ENCODE results near the gene CDH11. TPM values are rescaled to one million over a fixed set of nuclear protein-coding genes. Genes with fewer than 3 reads are reported as not detected.

CDH11 gene
- total and polyA plus RNA-seq, 10 of the 15 experiments (the other 5 are each of a cell fraction or from before 2014, with no cell fraction given), result 0.31 to 9.7 (median 0.87) TPM

- Histone ChIP-seq H3K9ac (ENCODE audit: control insufficient read depth, insufficient read depth, low read length) (no peak overlapping the region), H3K36me3 (ENCODE audit: control insufficient read depth in 2 of 2, insufficient read depth in 2 of 2, low read length in 1 of 2) (no peaks in the 10 kb centered on the region), H3K4me3 (no peak overlapping the region), H3K9me3 (replicated peaks; ENCODE audit: control insufficient read depth, insufficient read depth, low read length) (no peaks in the 10 kb centered on the region), H4K20me1 (ENCODE audit: control insufficient read depth, insufficient read depth) (no peaks in the 10 kb centered on the region), H3K79me2 (ENCODE audit: control insufficient read depth, insufficient read depth, low read length) (no peaks in the 10 kb centered on the region), H3K4me1 (ENCODE audit: control insufficient read depth, insufficient read depth, low read length) (no peaks in the 10 kb centered on the region), H3K27me3 (replicated peaks in 1 of 2; ENCODE audit: control insufficient read depth in 2 of 2, insufficient read depth in 2 of 2, low read length in 1 of 2) (no peaks in the 10 kb centered on the region), H2AFZ (ENCODE audit: control insufficient read depth, low read depth, low read length) (no peak overlapping the region), H3K27ac (ENCODE audit: control insufficient read depth, insufficient read depth) (no peak overlapping the region), H3K4me2 (ENCODE audit: control insufficient read depth, insufficient read depth) (no peak overlapping the region)
- RAD21 ChIA-PET (ENCODE audit: unreplicated experiment), result no interaction called here
- ATAC-seq, result no peak
- no peak for DNase-seq (ENCODE audit: low read depth, low spot score)
- POLR2A ChIA-PET, result no interaction called here
- in situ Hi-C loops (cut with MboI), result no loop called here
- 0% methylated on average over 2 of the region's 2 CpGs for WGBS (ENCODE audit: insufficient coverage, insufficient replicate concordance, low lambda C conversion rate, missing lambda C conversion rate)
- TF ChIP-seq PAX5 (IDR thresholded peaks at IDR 0.05; ENCODE audit: borderline replicate concordance, low read depth, low read length) (no peak), SREBF2 (IDR thresholded peaks at IDR 0.05; ENCODE audit: low read length) (no peak), MTA2 (IDR thresholded peaks at IDR 0.05; ENCODE audit: low read depth) (no peak), NR2C1 (IDR thresholded peaks at IDR 0.05) (no peak), EZH2 (IDR thresholded peaks at IDR 0.05; ENCODE audit: borderline replicate concordance, control insufficient read depth, low read depth, low read length) (no peak), CTCF (IDR thresholded peaks at IDR 0.05 in 2 of 3, conservative IDR thresholded peaks at IDR 0.05 in 1 of 3; ENCODE audit: control insufficient read depth in 2 of 3, extremely low read depth in 1 of 3, insufficient read depth in 1 of 3, low read depth in 3 of 3, low read length in 3 of 3) (no peak), POLR2AphosphoS2 (IDR thresholded peaks at IDR 0.05; ENCODE audit: low read depth, low read length) (no peak), IRF3 (IDR thresholded peaks at IDR 0.05) (no peak), NKRF (conservative IDR thresholded peaks at IDR 0.05) (no peak), ZNF274 (IDR thresholded peaks at IDR 0.05; ENCODE audit: insufficient read depth, insufficient read length) (no peak), SIN3A (IDR thresholded peaks at IDR 0.05; ENCODE audit: low read depth, low read length) (no peak)
- intact Hi-C loops (cut with micrococcal nuclease; ENCODE audit: unreplicated experiment), result no loop called here
- SMC1A ChIA-PET (ENCODE audit: uncharacterized antibody, unreplicated experiment), result no interaction called here
- BruUV-seq (replicated peaks), result no TSS peak
- CTCF ChIA-PET, result no interaction called here
- no peak for FAIRE-seq
These were observed 38.6 kb downstream of the CDH11 start for GRCh38 chr16:65083164-65083857.

All from GM12878 (cell line).